ENCODE results near the gene TRPM1.

The TRPM1 gene

GRCh38 chr15:31005660-31006059, 95.9 kb downstream of the TRPM1 start:
- H4K8ac ChIP-seq (ENCODE audit: low read depth, low read length), result no peak overlapping the region
- no CpG with 5 or more reads among the region's 2 CpGs for WGBS (ENCODE audit: extremely low coverage, insufficient coverage, insufficient read length)
- no peak overlapping the region for H3K27ac ChIP-seq (ENCODE audit: low read depth, low read length)
- no peak overlapping the region for H2BK5ac ChIP-seq (ENCODE audit: low read depth, low read length, poor library complexity)
- H3K4me1 ChIP-seq (ENCODE audit: control insufficient read depth in 1 of 2, insufficient read depth in 2 of 2, low read length in 2 of 2), result peaks cover 7 to 10% of the 10 kb centered on the region in 2 experiments
- H3K23ac ChIP-seq (ENCODE audit: low read length), result no peak overlapping the region
- no peak overlapping the region for H3K9ac ChIP-seq (ENCODE audit: low read length)
- no peak overlapping the region for H2AK5ac ChIP-seq (ENCODE audit: low read length)
- no peak overlapping the region for H4K91ac ChIP-seq (ENCODE audit: low read depth, low read length)
- H2BK120ac ChIP-seq (ENCODE audit: insufficient read depth, low read length, poor library complexity), result no peak overlapping the region
- H3K27me3 ChIP-seq (ENCODE audit: insufficient read depth, low read length), result no peaks in the 10 kb centered on the region
- no peak overlapping the region for H3K4ac ChIP-seq (ENCODE audit: low read depth, low read length)
- no peak overlapping the region for H2AFZ ChIP-seq (ENCODE audit: insufficient read depth, low read length, poor library complexity)
- no peaks in the 10 kb centered on the region for H3K79me2 ChIP-seq (ENCODE audit: control insufficient read depth, insufficient read depth, low read length, poor library complexity)
- DNase-seq, result no peak
- H3K14ac ChIP-seq (ENCODE audit: low read length), result no peak overlapping the region
- H3K4me3 ChIP-seq (ENCODE audit: low read depth, low read length), result no peak overlapping the region
- no peak overlapping the region for H3K4me2 ChIP-seq (ENCODE audit: low read length)
- H2BK12ac ChIP-seq (ENCODE audit: low read length), result no peak overlapping the region
- H3K36me3 ChIP-seq (ENCODE audit: control insufficient read depth in 1 of 2, insufficient read depth in 2 of 2, low read length in 2 of 2), result no peaks in the 10 kb centered on the region
- no peak overlapping the region for H3K18ac ChIP-seq (ENCODE audit: low read length)
- H4K12ac ChIP-seq (ENCODE audit: low read depth, low read length), result no peak overlapping the region
- no peaks in the 10 kb centered on the region for H3K9me3 ChIP-seq (ENCODE audit: insufficient read depth, low read depth, low read length)
- H3K79me1 ChIP-seq (ENCODE audit: low read length), result peaks cover 8% of the 10 kb centered on the region

GRCh38 chr15:31004220-31004733, 97.2 kb downstream of the TRPM1 start:
- Histone ChIP-seq H3K14ac (ENCODE audit: low read length) (no peak overlapping the region), H3K27ac (ENCODE audit: low read depth, low read length) (no peak overlapping the region), H2BK12ac (ENCODE audit: low read length) (peak overlapping the region; percentile 5), H3K27me3 (ENCODE audit: insufficient read depth, low read length) (no peaks in the 10 kb centered on the region), H3K36me3 (ENCODE audit: control insufficient read depth in 1 of 2, insufficient read depth in 2 of 2, low read length in 2 of 2) (no peaks in the 10 kb centered on the region), H3K79me1 (ENCODE audit: low read length) (peaks cover 9% of the 10 kb centered on the region), H3K9me3 (ENCODE audit: insufficient read depth, low read depth, low read length) (no peaks in the 10 kb centered on the region), H3K4me1 (ENCODE audit: control insufficient read depth in 1 of 2, insufficient read depth in 2 of 2, low read length in 2 of 2) (peaks cover 7 to 8% of the 10 kb centered on the region in 2 experiments), H2BK5ac (ENCODE audit: low read depth, low read length, poor library complexity) (no peak overlapping the region), H2BK120ac (ENCODE audit: insufficient read depth, low read length, poor library complexity) (no peak overlapping the region), H4K8ac (ENCODE audit: low read depth, low read length) (no peak overlapping the region), H2AK5ac (ENCODE audit: low read length) (no peak overlapping the region), H3K4me3 (ENCODE audit: low read depth, low read length) (no peak overlapping the region), H2AFZ (ENCODE audit: insufficient read depth, low read length, poor library complexity) (no peak overlapping the region), H3K4me2 (ENCODE audit: low read length) (no peak overlapping the region), H4K91ac (ENCODE audit: low read depth, low read length) (no peak overlapping the region), H3K9ac (ENCODE audit: low read length) (no peak overlapping the region), H3K23ac (ENCODE audit: low read length) (no peak overlapping the region), H3K79me2 (ENCODE audit: control insufficient read depth, insufficient read depth, low read length, poor library complexity) (no peaks in the 10 kb centered on the region), H4K12ac (ENCODE audit: low read depth, low read length) (no peak overlapping the region), H3K4ac (ENCODE audit: low read depth, low read length) (no peak overlapping the region), H3K18ac (ENCODE audit: low read length) (no peak overlapping the region)
- no peak for DNase-seq
- no CpG with 5 or more reads among the region's 5 CpGs for WGBS (ENCODE audit: extremely low coverage, insufficient coverage, insufficient read length)

DNA sequence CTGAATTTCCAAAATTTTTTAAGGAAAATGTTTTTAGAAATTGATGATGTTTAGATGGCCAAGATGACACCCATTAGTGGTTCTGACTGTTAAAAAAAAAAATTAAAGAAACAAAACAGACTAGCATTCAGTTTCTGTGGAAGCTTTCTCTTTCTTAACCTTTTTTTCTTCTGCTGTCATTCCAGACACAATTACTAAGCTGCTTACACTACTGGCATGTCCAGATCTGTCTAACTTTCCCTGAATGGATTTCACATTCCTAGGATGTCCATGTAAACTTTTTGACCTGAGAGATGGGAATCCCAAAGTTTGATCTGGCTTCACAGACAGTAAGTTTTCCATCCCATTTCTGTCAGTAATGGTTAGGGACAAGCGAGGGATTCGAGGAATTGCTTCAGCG, 99.8 kb downstream of the TRPM1 start:
- peak in 1 of 2 donors; percentile 32 for DNase-seq
- Histone ChIP-seq H3K27ac (ENCODE audit: low read depth, low read length) (peak overlapping the region; percentile 65), H3K4me2 (ENCODE audit: low read length) (peak overlapping the region; percentile 27), H3K18ac (ENCODE audit: low read length) (no peak overlapping the region), H2AK5ac (ENCODE audit: low read length) (no peak overlapping the region), H3K27me3 (ENCODE audit: insufficient read depth, low read length) (no peaks in the 10 kb centered on the region), H2BK120ac (ENCODE audit: insufficient read depth, low read length, poor library complexity) (peak overlapping the region; percentile 8), H3K14ac (ENCODE audit: low read length) (peak overlapping the region; percentile 7), H4K91ac (ENCODE audit: low read depth, low read length) (no peak overlapping the region), H3K4ac (ENCODE audit: low read depth, low read length) (no peak overlapping the region), H3K79me2 (ENCODE audit: control insufficient read depth, insufficient read depth, low read length, poor library complexity) (no peaks in the 10 kb centered on the region), H2AFZ (ENCODE audit: insufficient read depth, low read length, poor library complexity) (no peak overlapping the region), H3K79me1 (ENCODE audit: low read length) (peaks cover 9% of the 10 kb centered on the region), H3K36me3 (ENCODE audit: control insufficient read depth in 1 of 2, insufficient read depth in 2 of 2, low read length in 2 of 2) (no peaks in the 10 kb centered on the region), H3K23ac (ENCODE audit: low read length) (no peak overlapping the region), H3K4me1 (ENCODE audit: control insufficient read depth in 1 of 2, insufficient read depth in 2 of 2, low read length in 2 of 2) (peaks cover 7 to 8% of the 10 kb centered on the region in 2 experiments), H3K9ac (ENCODE audit: low read length) (no peak overlapping the region), H2BK5ac (ENCODE audit: low read depth, low read length, poor library complexity) (peak overlapping the region; percentile 18), H4K12ac (ENCODE audit: low read depth, low read length) (no peak overlapping the region), H4K8ac (ENCODE audit: low read depth, low read length) (no peak overlapping the region), H2BK12ac (ENCODE audit: low read length) (peak overlapping the region; percentile 41), H3K9me3 (ENCODE audit: insufficient read depth, low read depth, low read length) (no peaks in the 10 kb centered on the region), H3K4me3 (ENCODE audit: low read depth, low read length) (no peak overlapping the region)
- no CpG with 5 or more reads among the region's 3 CpGs for WGBS (ENCODE audit: extremely low coverage, insufficient coverage, insufficient read length)

DNA sequence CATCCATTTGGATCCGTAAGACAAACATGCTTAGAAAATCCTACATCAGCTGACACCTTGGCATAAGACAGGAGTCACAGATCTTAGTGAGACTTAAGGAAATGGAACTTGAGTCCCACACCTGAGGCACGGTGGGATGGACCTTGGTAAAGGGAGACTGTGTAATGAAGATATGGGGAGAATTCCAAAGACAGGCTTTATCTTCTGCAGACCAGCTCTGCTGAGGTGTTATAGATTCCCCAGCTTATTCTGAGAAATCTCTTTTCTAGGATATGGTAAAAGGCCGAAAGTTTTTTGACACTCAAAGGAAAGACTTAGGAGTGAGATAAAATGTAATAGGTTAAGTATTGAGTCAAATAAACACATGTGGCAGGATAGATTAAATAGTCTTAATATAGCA, 101.8 kb downstream of the TRPM1 start:
- Histone ChIP-seq H2BK120ac (ENCODE audit: insufficient read depth, low read length, poor library complexity) (no peak overlapping the region), H3K9ac (ENCODE audit: low read length) (no peak overlapping the region), H3K4ac (ENCODE audit: low read depth, low read length) (no peak overlapping the region), H3K79me1 (ENCODE audit: low read length) (peaks cover 9% of the 10 kb centered on the region), H3K4me2 (ENCODE audit: low read length) (no peak overlapping the region), H3K14ac (ENCODE audit: low read length) (no peak overlapping the region), H3K18ac (ENCODE audit: low read length) (no peak overlapping the region), H4K8ac (ENCODE audit: low read depth, low read length) (no peak overlapping the region), H3K27ac (ENCODE audit: low read depth, low read length) (no peak overlapping the region), H2BK12ac (ENCODE audit: low read length) (no peak overlapping the region), H4K91ac (ENCODE audit: low read depth, low read length) (no peak overlapping the region), H3K4me1 (ENCODE audit: control insufficient read depth in 1 of 2, insufficient read depth in 2 of 2, low read length in 2 of 2) (peaks cover 7 to 8% of the 10 kb centered on the region in 2 experiments), H4K12ac (ENCODE audit: low read depth, low read length) (no peak overlapping the region), H3K4me3 (ENCODE audit: low read depth, low read length) (no peak overlapping the region), H3K79me2 (ENCODE audit: control insufficient read depth, insufficient read depth, low read length, poor library complexity) (no peaks in the 10 kb centered on the region), H3K36me3 (ENCODE audit: control insufficient read depth in 1 of 2, insufficient read depth in 2 of 2, low read length in 2 of 2) (no peaks in the 10 kb centered on the region), H2BK5ac (ENCODE audit: low read depth, low read length, poor library complexity) (no peak overlapping the region), H2AFZ (ENCODE audit: insufficient read depth, low read length, poor library complexity) (no peak overlapping the region), H3K27me3 (ENCODE audit: insufficient read depth, low read length) (no peaks in the 10 kb centered on the region), H2AK5ac (ENCODE audit: low read length) (no peak overlapping the region), H3K9me3 (ENCODE audit: insufficient read depth, low read depth, low read length) (no peaks in the 10 kb centered on the region), H3K23ac (ENCODE audit: low read length) (no peak overlapping the region)
- WGBS (ENCODE audit: extremely low coverage, insufficient coverage, insufficient read length), result no CpG with 5 or more reads among the region's 3 CpGs
- no peak for DNase-seq
